ENCODE measurements around the gene CDC42EP3.

CDC42EP3 gene

GRCh38 chr2:37614061-37614738, 57.2 kb downstream of the CDC42EP3 start:
- H3K27ac Mint-ChIP-seq, result no peak overlapping the region
- peaks cover 3% of the 10 kb centered on the region for H3K27me3 Mint-ChIP-seq (ENCODE audit: low read depth, poor library complexity)
- TF ChIP-seq, protein P1, sequence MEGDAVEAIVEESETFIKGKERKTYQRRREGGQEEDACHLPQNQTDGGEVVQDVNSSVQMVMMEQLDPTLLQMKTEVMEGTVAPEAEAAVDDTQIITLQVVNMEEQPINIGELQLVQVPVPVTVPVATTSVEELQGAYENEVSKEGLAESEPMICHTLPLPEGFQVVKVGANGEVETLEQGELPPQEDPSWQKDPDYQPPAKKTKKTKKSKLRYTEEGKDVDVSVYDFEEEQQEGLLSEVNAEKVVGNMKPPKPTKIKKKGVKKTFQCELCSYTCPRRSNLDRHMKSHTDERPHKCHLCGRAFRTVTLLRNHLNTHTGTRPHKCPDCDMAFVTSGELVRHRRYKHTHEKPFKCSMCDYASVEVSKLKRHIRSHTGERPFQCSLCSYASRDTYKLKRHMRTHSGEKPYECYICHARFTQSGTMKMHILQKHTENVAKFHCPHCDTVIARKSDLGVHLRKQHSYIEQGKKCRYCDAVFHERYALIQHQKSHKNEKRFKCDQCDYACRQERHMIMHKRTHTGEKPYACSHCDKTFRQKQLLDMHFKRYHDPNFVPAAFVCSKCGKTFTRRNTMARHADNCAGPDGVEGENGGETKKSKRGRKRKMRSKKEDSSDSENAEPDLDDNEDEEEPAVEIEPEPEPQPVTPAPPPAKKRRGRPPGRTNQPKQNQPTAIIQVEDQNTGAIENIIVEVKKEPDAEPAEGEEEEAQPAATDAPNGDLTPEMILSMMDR (IDR thresholded peaks at IDR 0.05), result no peak
- peaks cover 5% of the 10 kb centered on the region for H3K4me1 Mint-ChIP-seq
- DNase-seq, result no peak
- no peaks in the 10 kb centered on the region for H3K36me3 Mint-ChIP-seq (ENCODE audit: low read depth)
- H3K4me3 Mint-ChIP-seq, result no peak overlapping the region
- H3K9me3 Mint-ChIP-seq, result no peaks in the 10 kb centered on the region

GRCh38 chr2:37612382-37612781, 59.1 kb downstream of the CDC42EP3 start:
- Mint-ChIP-seq H3K4me1 (peaks cover 5% of the 10 kb centered on the region), H3K4me3 (no peak overlapping the region), H3K27ac (no peak overlapping the region), H3K9me3 (no peaks in the 10 kb centered on the region), H3K27me3 (ENCODE audit: low read depth, poor library complexity) (peaks cover 3% of the 10 kb centered on the region), H3K36me3 (ENCODE audit: low read depth) (no peaks in the 10 kb centered on the region)
- no peak for DNase-seq
- TF ChIP-seq, protein P1 (IDR thresholded peaks at IDR 0.05), result no peak

- Mint-ChIP-seq H3K9me3 (peaks cover 10% of the 10 kb centered on the region), H3K4me1 (no peaks in the 10 kb centered on the region), H3K27me3 (ENCODE audit: low read depth, poor library complexity) (peaks cover 3% of the 10 kb centered on the region), H3K36me3 (ENCODE audit: low read depth) (no peaks in the 10 kb centered on the region), H3K4me3 (no peak overlapping the region), H3K27ac (no peak overlapping the region)
- no peak for DNase-seq
- TF ChIP-seq, protein P1 (IDR thresholded peaks at IDR 0.05), result no peak
Observed at GRCh38 chr2:37610638-37611289, 60.7 kb downstream of the CDC42EP3 start.

DNA sequence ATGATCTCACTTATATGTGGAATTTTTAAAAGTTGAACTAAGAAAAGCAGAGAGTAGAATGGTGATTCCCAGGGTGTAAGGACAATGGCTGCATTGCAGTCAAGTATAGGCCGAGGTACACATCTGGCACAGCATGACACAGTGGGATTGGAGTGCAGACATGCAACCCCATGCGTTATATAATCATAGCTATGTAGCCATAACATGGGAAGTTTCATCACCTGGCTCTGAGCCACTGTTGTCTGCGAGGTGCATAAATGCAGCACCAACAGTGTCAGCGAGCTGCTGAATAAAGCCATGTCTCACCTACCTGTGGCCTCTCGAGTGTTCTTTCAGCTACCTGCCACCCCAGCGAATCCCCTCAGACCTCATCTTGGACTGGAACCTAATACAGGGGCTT, 61.7 kb downstream of the CDC42EP3 start:
- Mint-ChIP-seq H3K27ac (no peak overlapping the region), H3K9me3 (peaks cover 13% of the 10 kb centered on the region), H3K4me3 (no peak overlapping the region), H3K27me3 (ENCODE audit: low read depth, poor library complexity) (peaks cover 6% of the 10 kb centered on the region), H3K4me1 (no peaks in the 10 kb centered on the region), H3K36me3 (ENCODE audit: low read depth) (no peaks in the 10 kb centered on the region)
- DNase-seq, result no peak
- TF ChIP-seq, protein P1 (IDR thresholded peaks at IDR 0.05), result no peak

- Mint-ChIP-seq H3K9me3 (peaks cover 13% of the 10 kb centered on the region), H3K4me1 (no peaks in the 10 kb centered on the region), H3K27ac (no peak overlapping the region)
Observed at GRCh38 chr2:37604716-37605115, 66.7 kb downstream of the CDC42EP3 start.

More at GRCh38 chr2:37604716-37605115, 66.7 kb downstream of the CDC42EP3 start:
- no peak overlapping the region for H3K4me3 Mint-ChIP-seq
- H3K36me3 Mint-ChIP-seq (ENCODE audit: low read depth), result no peaks in the 10 kb centered on the region
- H3K27me3 Mint-ChIP-seq (ENCODE audit: low read depth, poor library complexity), result peaks cover 6% of the 10 kb centered on the region
- DNase-seq, result no peak
- TF ChIP-seq, protein P1 (IDR thresholded peaks at IDR 0.05), result no peak
